GM21381 (cell line): ENCODE measurements around the gene MAD1L1.
"Not testable (repeated sequence)": the region's sequence is repeated elsewhere in the genome, so short reads cannot be mapped to it uniquely, and the experiment has no call there.

Experiments
- ATAC-seq: cut with Tn5 transposase; IDR thresholded peaks from one replicate; pipeline ENCODE4 v1.9.1; 2021; ENCODE audit warnings: mild to moderate bottlenecking, moderate library complexity; ENCODE audit not compliant: unreplicated experiment

The MAD1L1 gene

GRCh38 chr7:2071133-2071832 lies 161.5 kb downstream of the MAD1L1 start:
- ATAC-seq, result no peak

GRCh38 chr7:2070151-2070763 lies 162.5 kb downstream of the MAD1L1 start:
- ATAC-seq, result no peak

- no peak for ATAC-seq
Measured at GRCh38 chr7:2069472-2069860, 163.3 kb downstream of the MAD1L1 start.

- no peak for ATAC-seq
Measured at GRCh38 chr7:2068693-2069471, 163.9 kb downstream of the MAD1L1 start.

GRCh38 chr7:2066251-2066919 lies 166.4 kb downstream of the MAD1L1 start:
- ATAC-seq, result no peak

- no peak for ATAC-seq
Measured at GRCh38 chr7:2065528-2065927, 167.2 kb downstream of the MAD1L1 start.

GRCh38 chr7:2063563-2064260 lies 169.0 kb downstream of the MAD1L1 start:
- no peak for ATAC-seq

- ATAC-seq, result no peak
Measured at GRCh38 chr7:2062648-2063047, 170.1 kb downstream of the MAD1L1 start.

- no peak for ATAC-seq
Measured at GRCh38 chr7:2060701-2061100, 172.0 kb downstream of the MAD1L1 start.

GRCh38 chr7:2059964-2060700 lies 172.6 kb downstream of the MAD1L1 start:
- ATAC-seq, result no peak

- not testable (repeated sequence) for ATAC-seq
Measured at GRCh38 chr7:2058246-2058645, 174.5 kb downstream of the MAD1L1 start.

GRCh38 chr7:2055956-2056355 lies 176.8 kb downstream of the MAD1L1 start:
- ATAC-seq, result no peak

GRCh38 chr7:2054927-2055326 lies 177.8 kb downstream of the MAD1L1 start:
- ATAC-seq, result no peak

GRCh38 chr7:2053395-2053794 lies 179.3 kb downstream of the MAD1L1 start:
- ATAC-seq, result no peak

GRCh38 chr7:2052657-2053048 lies 180.1 kb downstream of the MAD1L1 start:
- ATAC-seq, result no peak

GRCh38 chr7:2051707-2052656 lies 180.8 kb downstream of the MAD1L1 start:
- no peak for ATAC-seq

- ATAC-seq, result no peak
Measured at GRCh38 chr7:2050511-2050866, 182.3 kb downstream of the MAD1L1 start.

- no peak for ATAC-seq
Measured at GRCh38 chr7:2049782-2050510, 182.8 kb downstream of the MAD1L1 start.
